SK-N-SH (cell line): Measurements from ENCODE around the gene ELAPOR1.

ENCODE experiments used
- CTCF ChIP-seq: fragments of 200-600 bp; sonication (generic); IDR thresholded peaks from 2 replicates; pipeline ENCODE4 v1.6.1; 2017; ENCODE audit warnings: antibody characterized with exemption, mild to moderate bottlenecking, moderate library complexity
- EP300 ChIP-seq, 2 experiments: IDR thresholded peaks; 2 replicates each; pipeline versions ENCODE4 v1.4.0 to v1.6.1; 2012; ENCODE audit warnings: borderline replicate concordance in 1 of 2, low read depth in 1 of 2, low read length in 1 of 2
- GABPA ChIP-seq: IDR thresholded peaks from 2 replicates; pipeline ENCODE4 v1.4.0; 2012; ENCODE audit warnings: low read depth, mild to moderate bottlenecking
- GATA2 ChIP-seq: sonication (generic); formaldehyde crosslinking; IDR thresholded peaks from 2 replicates; pipeline ENCODE4 v1.5.0; 2020; ENCODE audit warnings: mild to moderate bottlenecking, missing genetic modification reagents
- JUND ChIP-seq: IDR thresholded peaks from 2 replicates; pipeline ENCODE4 v1.4.0; 2012
- POLR2AphosphoS5 ChIP-seq: IDR thresholded peaks from 2 replicates; pipeline ENCODE4 v1.6.1; 2012; ENCODE audit warnings: low read depth, low read length
- REST ChIP-seq: IDR thresholded peaks from 2 replicates; pipeline ENCODE4 v1.6.1; 2012; ENCODE audit warnings: mild to moderate bottlenecking, low read depth, low read length, moderate library complexity
- SIN3A ChIP-seq: IDR thresholded peaks from 2 replicates; pipeline ENCODE4 v1.6.1; 2012; ENCODE audit warnings: low read depth, mild to moderate bottlenecking, low read length, moderate library complexity, borderline replicate concordance
- SMC3 ChIP-seq: IDR thresholded peaks from 2 replicates; pipeline ENCODE4 v1.6.1; 2012; ENCODE audit warnings: low read depth, low read length, improper control_type of control experiment
- TAF1 ChIP-seq: IDR thresholded peaks from 2 replicates; pipeline ENCODE4 v1.6.1; 2012; ENCODE audit warnings: low read depth, mild to moderate bottlenecking, low read length, moderate library complexity, borderline replicate concordance
- USF1 ChIP-seq: IDR thresholded peaks from 2 replicates; pipeline ENCODE4 v1.4.0; 2012; ENCODE audit warnings: low read depth, borderline replicate concordance
- TF ChIP-seq, protein P1 (sequence below): IDR thresholded peaks from 2 replicates; pipeline ENCODE4 v1.4.0; 2012; ENCODE audit warnings: low read depth

GRCh38 chr1:109151146-109151990 lies 37.5 kb downstream of the ELAPOR1 start:
- TF ChIP-seq CTCF (no peak), SIN3A (no peak), EP300 (IDR thresholded peaks at IDR 0.05; ENCODE audit: borderline replicate concordance in 1 of 2, low read depth in 1 of 2, low read length in 1 of 2) (no peak), GABPA (no peak), REST (no peak), GATA2 (no peak), TAF1 (no peak), JUND (no peak), POLR2AphosphoS5 (no peak), SMC3 (no peak), USF1 (no peak)
- TF ChIP-seq, protein P1, sequence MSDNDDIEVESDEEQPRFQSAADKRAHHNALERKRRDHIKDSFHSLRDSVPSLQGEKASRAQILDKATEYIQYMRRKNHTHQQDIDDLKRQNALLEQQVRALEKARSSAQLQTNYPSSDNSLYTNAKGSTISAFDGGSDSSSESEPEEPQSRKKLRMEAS = no peak
